Measurements from ENCODE around the gene TNNC2. TPM values are rescaled to one million over a fixed set of nuclear protein-coding genes. Genes with fewer than 3 reads are reported as not detected.

TNNC2 gene
- total and polyA plus RNA-seq, 2 of the 13 experiments (the other 11 are each of a cell fraction or from before 2014, with no cell fraction given), result 1.8 to 4.7 TPM

DNA sequence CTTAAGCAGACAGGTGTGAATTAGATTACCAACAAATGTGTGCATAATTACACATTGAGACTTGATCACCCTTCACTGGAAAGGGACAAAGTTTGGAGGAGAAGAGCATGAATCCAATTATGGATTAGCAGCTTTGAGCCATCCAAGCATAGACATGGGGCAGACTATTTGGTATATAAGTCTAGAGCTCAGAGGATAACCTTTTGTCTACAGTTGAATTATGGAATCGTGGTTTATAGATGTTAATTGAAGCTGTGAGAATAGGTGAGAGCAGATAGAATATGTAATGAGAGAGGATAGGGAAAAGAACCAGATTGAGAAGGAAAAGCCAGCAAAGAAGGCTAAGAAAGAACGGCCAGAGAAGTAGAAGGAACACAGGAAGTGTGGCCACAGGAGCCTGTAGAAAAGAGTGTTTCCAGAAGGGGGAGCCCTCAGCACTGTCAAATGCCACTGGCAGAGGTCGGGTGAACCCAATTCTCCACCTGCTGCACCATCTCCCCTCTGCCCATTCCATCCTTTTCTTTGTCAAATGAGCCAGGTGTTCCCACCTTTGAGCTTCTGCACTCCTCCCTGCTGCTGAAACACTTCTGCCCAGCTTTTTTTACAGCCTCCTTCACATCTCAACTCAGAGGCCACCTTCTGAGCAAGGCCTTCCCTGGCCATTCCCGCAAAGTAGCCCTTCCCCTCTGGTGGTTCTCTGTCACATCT, 28.0 kb downstream of the TNNC2 start (continued):
- TF ChIP-seq ARID4A (CRISPR knock-in tag; IDR thresholded peaks at IDR 0.05; ENCODE audit: borderline replicate concordance), result peak; percentile 54; the same call in 1 of the 2 replicates
- 0 out of 2 replicates have a peak, but pooled peaks have one; percentile 27 for TF ChIP-seq ZSCAN5A (CRISPR knock-in tag; IDR thresholded peaks at IDR 0.05; ENCODE audit: borderline replicate concordance)
- TF ChIP-seq SMAD1 (CRISPR knock-in tag; IDR thresholded peaks at IDR 0.05; ENCODE audit: borderline replicate concordance, low read depth), result no peak
- peak; percentile 61 for TF ChIP-seq JARID2 (CRISPR knock-in tag; IDR thresholded peaks at IDR 0.05; ENCODE audit: insufficient replicate concordance)
- TF ChIP-seq XRCC5 (optimal IDR thresholded peaks at IDR 0.05; ENCODE audit: low read length), result peak; percentile 89
- 0 out of 2 replicates have a peak, but pooled peaks have one; percentile 34 for TF ChIP-seq TARDBP (CRISPR knock-in tag; IDR thresholded peaks at IDR 0.05)
- TF ChIP-seq ZNF232 (CRISPR knock-in tag; IDR thresholded peaks at IDR 0.05; ENCODE audit: borderline replicate concordance), result no peak
- no peak for TF ChIP-seq CENPBD1 (CRISPR knock-in tag; IDR thresholded peaks at IDR 0.05; ENCODE audit: borderline replicate concordance, low read depth)
- TF ChIP-seq ZNF235 (CRISPR knock-in tag; IDR thresholded peaks at IDR 0.05; ENCODE audit: borderline replicate concordance), result no peak
- TF ChIP-seq ZBTB46 (CRISPR knock-in tag; IDR thresholded peaks at IDR 0.05; ENCODE audit: borderline replicate concordance), result no peak
- TF ChIP-seq RARA (CRISPR knock-in tag; IDR thresholded peaks at IDR 0.05), result no peak
- 0 out of 2 replicates have a peak, but pooled peaks have one; percentile 43 for TF ChIP-seq SNAPC2 (CRISPR knock-in tag; IDR thresholded peaks at IDR 0.05)
- no peak for TF ChIP-seq ZKSCAN1 (IDR thresholded peaks at IDR 0.05; ENCODE audit: low read length)
- TF ChIP-seq, protein P1, sequence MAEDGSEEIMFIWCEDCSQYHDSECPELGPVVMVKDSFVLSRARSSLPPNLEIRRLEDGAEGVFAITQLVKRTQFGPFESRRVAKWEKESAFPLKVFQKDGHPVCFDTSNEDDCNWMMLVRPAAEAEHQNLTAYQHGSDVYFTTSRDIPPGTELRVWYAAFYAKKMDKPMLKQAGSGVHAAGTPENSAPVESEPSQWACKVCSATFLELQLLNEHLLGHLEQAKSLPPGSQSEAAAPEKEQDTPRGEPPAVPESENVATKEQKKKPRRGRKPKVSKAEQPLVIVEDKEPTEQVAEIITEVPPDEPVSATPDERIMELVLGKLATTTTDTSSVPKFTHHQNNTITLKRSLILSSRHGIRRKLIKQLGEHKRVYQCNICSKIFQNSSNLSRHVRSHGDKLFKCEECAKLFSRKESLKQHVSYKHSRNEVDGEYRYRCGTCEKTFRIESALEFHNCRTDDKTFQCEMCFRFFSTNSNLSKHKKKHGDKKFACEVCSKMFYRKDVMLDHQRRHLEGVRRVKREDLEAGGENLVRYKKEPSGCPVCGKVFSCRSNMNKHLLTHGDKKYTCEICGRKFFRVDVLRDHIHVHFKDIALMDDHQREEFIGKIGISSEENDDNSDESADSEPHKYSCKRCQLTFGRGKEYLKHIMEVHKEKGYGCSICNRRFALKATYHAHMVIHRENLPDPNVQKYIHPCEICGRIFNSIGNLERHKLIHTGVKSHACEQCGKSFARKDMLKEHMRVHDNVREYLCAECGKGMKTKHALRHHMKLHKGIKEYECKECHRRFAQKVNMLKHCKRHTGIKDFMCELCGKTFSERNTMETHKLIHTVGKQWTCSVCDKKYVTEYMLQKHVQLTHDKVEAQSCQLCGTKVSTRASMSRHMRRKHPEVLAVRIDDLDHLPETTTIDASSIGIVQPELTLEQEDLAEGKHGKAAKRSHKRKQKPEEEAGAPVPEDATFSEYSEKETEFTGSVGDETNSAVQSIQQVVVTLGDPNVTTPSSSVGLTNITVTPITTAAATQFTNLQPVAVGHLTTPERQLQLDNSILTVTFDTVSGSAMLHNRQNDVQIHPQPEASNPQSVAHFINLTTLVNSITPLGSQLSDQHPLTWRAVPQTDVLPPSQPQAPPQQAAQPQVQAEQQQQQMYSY (CRISPR knock-in tag; IDR thresholded peaks at IDR 0.05), result no peak
- no peak for TF ChIP-seq ZNF792 (CRISPR knock-in tag; IDR thresholded peaks at IDR 0.05)
- TF ChIP-seq NAIF1 (CRISPR knock-in tag; IDR thresholded peaks at IDR 0.05; ENCODE audit: borderline replicate concordance), result no peak
- peak; percentile 50 for TF ChIP-seq RBFOX2 (IDR thresholded peaks at IDR 0.05; ENCODE audit: low read depth, low read length)
